Fibroblast of lung (primary cell): ENCODE measurements around the gene ANKS6.

Experiments
- CTCF ChIP-seq, 2 donors: IDR thresholded peaks in 1 of 2; conservative IDR thresholded peaks in 1 of 2; 1 replicate in 1 of 2; 2 replicates in 1 of 2; pipeline ENCODE4 v1.5.1; 2011 to 2012; ENCODE audit warnings: low read length in 2 of 2, control low read depth in 1 of 2, inconsistent platforms in 1 of 2, low read depth in 1 of 2, mild to moderate bottlenecking in 1 of 2
- EZH2 ChIP-seq: IDR thresholded peaks from 2 replicates; pipeline ENCODE4 v1.5.1; 2012; ENCODE audit warnings: low read length, control low read depth, mild to moderate bottlenecking; ENCODE audit errors: missing control alignments

- TF ChIP-seq EZH2 = no peak
- no peak for TF ChIP-seq CTCF (conservative IDR thresholded peaks at IDR 0.05 in 1 of 2, IDR thresholded peaks at IDR 0.05 in 1 of 2; ENCODE audit: low read depth in 1 of 2, low read length in 2 of 2)
These were observed 65.5 kb downstream of the ANKS6 start for GRCh38 chr9:98730871-98731270.
